ENCODE data around the gene PDE6B.

The PDE6B gene

DNA sequence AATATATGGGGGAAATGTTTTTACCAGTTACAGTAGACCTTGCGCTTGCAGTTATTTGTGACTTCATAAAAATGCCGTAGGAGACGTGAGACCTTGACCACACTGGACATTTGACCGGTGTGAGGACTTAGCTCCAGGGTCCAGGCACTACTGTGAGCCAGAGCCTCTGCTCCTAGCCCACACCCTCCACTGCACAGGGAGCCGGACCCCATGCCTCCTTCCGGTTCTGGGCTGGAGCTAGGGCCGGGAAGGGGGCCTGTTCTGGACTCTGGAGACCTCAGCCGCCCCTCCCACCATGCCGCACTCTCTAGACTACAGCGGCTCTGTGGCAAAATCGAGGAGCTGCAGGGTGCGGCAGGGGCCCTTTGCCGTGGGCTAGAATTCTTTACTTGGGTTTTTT lies 85.5 kb downstream of the PDE6B start:
- TF ChIP-seq, protein P1, sequence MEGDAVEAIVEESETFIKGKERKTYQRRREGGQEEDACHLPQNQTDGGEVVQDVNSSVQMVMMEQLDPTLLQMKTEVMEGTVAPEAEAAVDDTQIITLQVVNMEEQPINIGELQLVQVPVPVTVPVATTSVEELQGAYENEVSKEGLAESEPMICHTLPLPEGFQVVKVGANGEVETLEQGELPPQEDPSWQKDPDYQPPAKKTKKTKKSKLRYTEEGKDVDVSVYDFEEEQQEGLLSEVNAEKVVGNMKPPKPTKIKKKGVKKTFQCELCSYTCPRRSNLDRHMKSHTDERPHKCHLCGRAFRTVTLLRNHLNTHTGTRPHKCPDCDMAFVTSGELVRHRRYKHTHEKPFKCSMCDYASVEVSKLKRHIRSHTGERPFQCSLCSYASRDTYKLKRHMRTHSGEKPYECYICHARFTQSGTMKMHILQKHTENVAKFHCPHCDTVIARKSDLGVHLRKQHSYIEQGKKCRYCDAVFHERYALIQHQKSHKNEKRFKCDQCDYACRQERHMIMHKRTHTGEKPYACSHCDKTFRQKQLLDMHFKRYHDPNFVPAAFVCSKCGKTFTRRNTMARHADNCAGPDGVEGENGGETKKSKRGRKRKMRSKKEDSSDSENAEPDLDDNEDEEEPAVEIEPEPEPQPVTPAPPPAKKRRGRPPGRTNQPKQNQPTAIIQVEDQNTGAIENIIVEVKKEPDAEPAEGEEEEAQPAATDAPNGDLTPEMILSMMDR (conservative IDR thresholded peaks at IDR 0.05) = no peak
- TF ChIP-seq ZFX (IDR thresholded peaks at IDR 0.05) = no peak

DNA sequence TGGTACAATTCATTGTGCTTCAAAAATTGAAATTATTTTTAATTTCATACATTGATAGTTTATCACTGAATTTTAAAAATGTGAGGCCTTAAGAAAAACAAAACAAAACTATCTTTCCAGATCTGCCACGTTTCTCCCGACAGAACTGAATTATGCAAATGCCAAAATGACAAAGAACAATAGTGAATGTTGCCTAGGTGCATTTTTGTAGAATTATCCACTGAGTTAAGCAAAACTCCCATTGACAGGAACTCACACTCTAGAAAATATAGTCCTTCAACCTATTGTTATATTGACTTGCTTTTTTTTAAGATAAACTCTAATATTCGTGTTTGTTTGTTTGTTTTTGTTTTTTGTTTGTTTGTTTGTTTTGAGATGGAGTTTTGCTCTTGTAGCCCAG lies 86.7 kb downstream of the PDE6B start:
- H3K27ac ChIP-seq = no peak overlapping the region
- TF ChIP-seq, protein P1 (conservative IDR thresholded peaks at IDR 0.05) = no peak
- TF ChIP-seq ZFX (IDR thresholded peaks at IDR 0.05) = no peak

More for the DNA sequence above, 85.5 kb downstream of the PDE6B start:
- H3K27ac ChIP-seq = no peak overlapping the region

DNA sequence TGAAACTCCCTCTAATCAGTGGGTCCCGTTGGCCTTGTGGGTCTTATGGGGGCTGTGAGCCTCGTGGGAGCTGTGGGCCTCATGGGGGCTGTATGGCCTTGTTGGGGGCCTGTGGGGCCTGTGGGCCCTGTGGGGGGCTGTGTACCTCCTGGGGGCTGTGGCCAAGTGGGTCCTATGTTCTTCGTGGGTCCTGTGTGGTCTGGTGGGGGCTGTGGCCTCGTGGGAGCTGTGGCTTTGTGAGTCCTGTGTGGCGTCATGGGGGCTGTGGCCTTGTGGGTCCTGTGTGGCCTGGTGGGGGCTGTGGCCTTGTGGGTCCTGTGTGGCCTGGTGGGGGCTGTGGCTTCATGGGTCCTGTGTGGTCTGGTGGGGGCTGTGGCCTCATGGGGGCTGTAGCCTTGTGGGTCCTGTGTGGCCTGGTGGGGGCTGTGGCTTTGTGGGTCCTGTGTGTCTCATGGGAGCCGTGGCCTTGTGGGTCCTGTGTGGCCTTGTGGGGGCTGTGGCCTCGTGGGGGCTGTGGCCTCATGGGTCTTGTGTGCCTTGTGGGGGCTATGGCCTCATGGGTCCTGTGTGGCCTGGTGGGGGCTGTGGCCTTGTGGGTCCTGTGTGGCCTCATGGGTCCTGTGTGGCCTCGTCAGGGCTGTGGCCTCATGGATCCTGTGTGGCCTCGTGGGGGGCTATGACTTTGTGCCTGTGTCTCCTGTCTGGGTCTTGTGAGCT lies 87.7 kb downstream of the PDE6B start:
- no peak overlapping the region for H3K27ac ChIP-seq
- TF ChIP-seq ZFX (IDR thresholded peaks at IDR 0.05) = no peak
- TF ChIP-seq, protein P1 (conservative IDR thresholded peaks at IDR 0.05) = no peak

DNA sequence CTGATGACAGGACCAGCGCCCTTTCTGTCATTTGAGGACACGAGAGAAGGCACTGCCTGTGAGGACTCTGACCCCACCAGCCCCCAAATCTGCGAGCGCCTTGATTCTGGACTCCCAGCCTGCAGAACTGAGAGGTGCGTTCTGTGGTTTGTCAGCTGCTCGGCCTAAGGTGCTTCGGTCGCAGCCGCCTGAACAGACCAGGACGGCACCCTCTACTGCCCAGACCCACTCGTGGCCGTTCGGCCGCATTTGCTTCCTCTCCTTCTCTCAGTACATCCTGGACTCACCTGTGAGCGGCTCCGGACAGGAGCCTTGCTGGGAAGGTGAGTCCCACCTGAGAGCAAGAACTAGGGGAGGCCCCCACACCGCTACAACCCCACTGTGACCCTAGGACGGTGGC lies 88.7 kb downstream of the PDE6B start:
- H3K27ac ChIP-seq = no peak overlapping the region
- TF ChIP-seq, protein P1 (conservative IDR thresholded peaks at IDR 0.05) = no peak
- TF ChIP-seq ZFX (IDR thresholded peaks at IDR 0.05) = no peak

DNA sequence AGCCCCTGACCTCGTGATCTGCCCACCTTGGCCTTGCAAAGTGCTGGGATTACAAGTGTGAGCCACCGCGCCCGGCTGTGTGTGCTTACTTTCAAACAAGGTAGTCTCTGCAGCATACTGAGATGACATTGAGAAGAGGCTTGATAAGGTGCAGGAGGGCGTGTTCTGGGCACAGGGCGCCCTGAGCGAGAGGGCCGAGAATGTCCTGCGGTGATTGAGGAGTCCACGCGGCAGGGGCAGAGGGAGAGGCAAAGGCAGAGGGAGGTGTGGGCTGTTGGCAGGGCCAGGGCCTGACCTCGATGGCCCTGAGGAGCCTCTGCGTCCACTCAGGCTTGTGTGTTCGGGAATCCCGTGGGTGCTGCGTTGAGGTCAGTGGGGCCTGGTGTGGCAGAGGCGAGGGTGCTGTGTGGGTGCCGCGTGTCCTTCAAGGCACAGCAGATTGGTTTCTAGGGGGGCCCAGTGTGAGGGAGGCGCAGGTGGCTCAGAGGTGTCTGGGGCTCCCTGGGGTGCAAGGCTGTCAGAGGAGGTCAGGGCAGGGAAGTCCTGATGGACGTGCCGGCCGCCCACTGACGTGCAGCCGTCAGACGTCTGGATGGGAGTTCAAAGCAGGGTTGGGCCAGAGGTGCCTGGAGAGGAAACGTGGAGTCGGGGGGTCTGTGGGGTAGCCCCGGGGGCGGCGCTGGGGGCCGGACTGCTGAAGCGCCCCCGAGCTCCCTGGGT lies 92.4 kb downstream of the PDE6B start:
- no peak for TF ChIP-seq ZFX (IDR thresholded peaks at IDR 0.05)
- TF ChIP-seq, protein P1 (conservative IDR thresholded peaks at IDR 0.05) = no peak
- no peak overlapping the region for H3K27ac ChIP-seq

DNA sequence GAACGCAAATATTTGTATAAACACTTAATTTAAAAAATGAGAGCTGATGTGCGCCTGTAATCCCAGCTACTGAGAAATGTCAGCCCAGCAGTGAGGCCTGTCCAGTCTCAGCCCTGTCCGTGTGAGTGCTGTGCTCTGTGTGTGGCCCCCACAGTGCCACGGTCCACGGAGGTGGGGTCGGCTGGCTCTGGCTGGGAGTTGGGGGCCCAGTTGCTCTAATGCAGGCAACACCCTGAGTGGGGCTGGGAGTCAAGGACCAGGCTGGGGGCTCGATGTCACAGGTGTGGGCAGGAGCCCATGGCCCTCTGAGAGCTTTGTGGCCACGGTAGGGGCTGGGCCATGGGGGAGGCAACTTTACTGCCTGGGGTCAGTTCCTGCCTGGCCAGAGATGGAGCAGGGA lies 93.1 kb downstream of the PDE6B start:
- no peak overlapping the region for H3K27ac ChIP-seq
- TF ChIP-seq, protein P1 (conservative IDR thresholded peaks at IDR 0.05) = no peak
- no peak for TF ChIP-seq ZFX (IDR thresholded peaks at IDR 0.05)

All from C4-2B (cell line).